Vagina (tissue), 2 donors: ENCODE data around the gene C5orf15. TPM values are rescaled to one million over a fixed set of nuclear protein-coding genes. Genes with fewer than 3 reads are reported as not detected.

Experiments
- DNase-seq, 2 donors: peaks; one replicate each; pipeline ENCODE4 v3.0.0-alpha.2; 2017; ENCODE audit errors: extremely low spot score in 2 of 2
- H3K27ac ChIP-seq: fragments of 200-600 bp; sonication (generic); one replicate; pipeline ENCODE4 v1.5.1; 2019
- H3K27me3 ChIP-seq: fragments of 200-600 bp; sonication (generic); one replicate; pipeline ENCODE4 v1.5.1; 2019
- H3K36me3 ChIP-seq, 2 donors: fragments of 200-600 bp; sonication (generic); one replicate each; pipeline ENCODE4 v1.5.1; 2017 to 2019
- H3K4me1 ChIP-seq: fragments of 200-600 bp; sonication (generic); one replicate; pipeline ENCODE4 v1.5.1; 2019
- H3K4me3 ChIP-seq, 2 donors: fragments of 200-600 bp; sonication (generic); 1 replicate in 1 of 2; 2 replicates in 1 of 2; pipeline ENCODE4 v1.5.1; 2016 to 2019
- H3K9me3 ChIP-seq: fragments of 200-600 bp; sonication (generic); one replicate; pipeline ENCODE4 v1.5.1; 2019
- CTCF ChIP-seq, 3 experiments: fragments of 450-650 bp in 2 of 3; fragments of 200-600 bp in 1 of 3; sonication (generic) in 1 of 3; IDR thresholded peaks; one replicate each; pipeline ENCODE4 v1.5.1; 2017 to 2019; ENCODE audit warnings: antibody characterized with exemption in 3 of 3, mild to moderate bottlenecking in 2 of 3, moderate library complexity in 2 of 3
- POLR2A ChIP-seq, 2 donors: fragments of 450-650 bp; IDR thresholded peaks; one replicate each; pipeline ENCODE4 v1.6.1; 2017; ENCODE audit warnings: antibody characterized with exemption in 2 of 2, mild to moderate bottlenecking in 2 of 2, moderate library complexity in 2 of 2
- POLR2AphosphoS5 ChIP-seq, 2 donors: sonication (generic); formaldehyde crosslinking; IDR thresholded peaks; one replicate each; pipeline ENCODE4 v1.9.0; 2017; ENCODE audit warnings: antibody characterized with exemption in 2 of 2, mild to moderate bottlenecking in 2 of 2, low read depth in 1 of 2; ENCODE audit not compliant: insufficient read depth in 1 of 2
- intact Hi-C: fragments of 100-400 bp; cut with DNase I; formaldehyde crosslinking; loops from one replicate; pipeline ENCODE4 v1.15.1; 2023
- total RNA-seq: library from RNA; depleted of rRNA; stranded (reverse); fragments of >200 nt; gene quantifications from one replicate; pipeline ENCODE4 v1.2.3, GENCODE V29; 2016

C5orf15 gene
- total RNA-seq, 1 donor from 2014 or later, result 35.8 TPM

GRCh38 chr5:133953568-133954145, 14.8 kb downstream of the C5orf15 start:
- Histone ChIP-seq H3K36me3 (peaks cover 0 to 22% of the 10 kb centered on the region in 2 donors), H3K27me3 (no peaks in the 10 kb centered on the region), H3K27ac (peak overlapping the region; percentile 18), H3K9me3 (no peaks in the 10 kb centered on the region), H3K4me3 (no peak overlapping the region), H3K4me1 (peaks cover 6% of the 10 kb centered on the region)
- no peak for DNase-seq
- TF ChIP-seq CTCF (IDR thresholded peaks at IDR 0.05) (no peak), POLR2AphosphoS5 (IDR thresholded peaks at IDR 0.05; ENCODE audit: insufficient read depth in 1 of 2, low read depth in 1 of 2) (no peak), POLR2A (IDR thresholded peaks at IDR 0.05) (no peak)
- intact Hi-C loops, result no loop called here

GRCh38 chr5:133952729-133953567, 15.5 kb downstream of the C5orf15 start:
- Histone ChIP-seq H3K36me3 (peaks cover 0 to 18% of the 10 kb centered on the region in 2 donors), H3K27me3 (no peaks in the 10 kb centered on the region), H3K27ac (peak overlapping the region; percentile 18), H3K4me1 (peaks cover 6% of the 10 kb centered on the region), H3K9me3 (no peaks in the 10 kb centered on the region), H3K4me3 (no peak overlapping the region)
- intact Hi-C loops, result no loop called here
- DNase-seq, result peak in 1 of 2 donors; percentile 91
- TF ChIP-seq POLR2AphosphoS5 (IDR thresholded peaks at IDR 0.05; ENCODE audit: insufficient read depth in 1 of 2, low read depth in 1 of 2) (peak; percentile 22 to 80), CTCF (IDR thresholded peaks at IDR 0.05) (no peak)

GRCh38 chr5:133950821-133951612, 17.4 kb downstream of the C5orf15 start:
- Histone ChIP-seq H3K9me3 (no peaks in the 10 kb centered on the region), H3K27ac (no peak overlapping the region), H3K4me1 (peaks cover 6% of the 10 kb centered on the region), H3K36me3 (peaks cover 0 to 4% of the 10 kb centered on the region in 2 donors), H3K4me3 (no peak overlapping the region), H3K27me3 (no peaks in the 10 kb centered on the region)
- no peak for TF ChIP-seq CTCF (IDR thresholded peaks at IDR 0.05)
- no peak for TF ChIP-seq POLR2A (IDR thresholded peaks at IDR 0.05)
- no peak for TF ChIP-seq POLR2AphosphoS5 (IDR thresholded peaks at IDR 0.05; ENCODE audit: insufficient read depth in 1 of 2, low read depth in 1 of 2)
- peak in 1 of 2 donors; percentile 52 for DNase-seq
- intact Hi-C loops, result no loop called here

- intact Hi-C loops, result no loop called here
Observed at GRCh38 chr5:133948721-133949120, 19.7 kb downstream of the C5orf15 start.

More at GRCh38 chr5:133948721-133949120, 19.7 kb downstream of the C5orf15 start:
- Histone ChIP-seq H3K27me3 (no peaks in the 10 kb centered on the region), H3K9me3 (no peaks in the 10 kb centered on the region), H3K4me3 (no peak overlapping the region), H3K27ac (no peak overlapping the region), H3K4me1 (peaks cover 6% of the 10 kb centered on the region), H3K36me3 (no peaks in the 10 kb centered on the region)
- no peak for DNase-seq
- TF ChIP-seq POLR2AphosphoS5 (IDR thresholded peaks at IDR 0.05; ENCODE audit: insufficient read depth in 1 of 2, low read depth in 1 of 2) (no peak), POLR2A (IDR thresholded peaks at IDR 0.05) (no peak), CTCF (IDR thresholded peaks at IDR 0.05) (no peak)
